Measurements from ENCODE around the gene MMP2.

Gene MMP2

GRCh38 chr16:55521792-55522191, 42.8 kb downstream of the MMP2 start:
- TF ChIP-seq, protein P1, sequence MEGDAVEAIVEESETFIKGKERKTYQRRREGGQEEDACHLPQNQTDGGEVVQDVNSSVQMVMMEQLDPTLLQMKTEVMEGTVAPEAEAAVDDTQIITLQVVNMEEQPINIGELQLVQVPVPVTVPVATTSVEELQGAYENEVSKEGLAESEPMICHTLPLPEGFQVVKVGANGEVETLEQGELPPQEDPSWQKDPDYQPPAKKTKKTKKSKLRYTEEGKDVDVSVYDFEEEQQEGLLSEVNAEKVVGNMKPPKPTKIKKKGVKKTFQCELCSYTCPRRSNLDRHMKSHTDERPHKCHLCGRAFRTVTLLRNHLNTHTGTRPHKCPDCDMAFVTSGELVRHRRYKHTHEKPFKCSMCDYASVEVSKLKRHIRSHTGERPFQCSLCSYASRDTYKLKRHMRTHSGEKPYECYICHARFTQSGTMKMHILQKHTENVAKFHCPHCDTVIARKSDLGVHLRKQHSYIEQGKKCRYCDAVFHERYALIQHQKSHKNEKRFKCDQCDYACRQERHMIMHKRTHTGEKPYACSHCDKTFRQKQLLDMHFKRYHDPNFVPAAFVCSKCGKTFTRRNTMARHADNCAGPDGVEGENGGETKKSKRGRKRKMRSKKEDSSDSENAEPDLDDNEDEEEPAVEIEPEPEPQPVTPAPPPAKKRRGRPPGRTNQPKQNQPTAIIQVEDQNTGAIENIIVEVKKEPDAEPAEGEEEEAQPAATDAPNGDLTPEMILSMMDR (IDR thresholded peaks at IDR 0.05; ENCODE audit: extremely low read depth, insufficient read depth, missing control alignments), result no peak
- no peak for DNase-seq (ENCODE audit: low spot score)
- in situ Hi-C loops (cut with MboI; ENCODE audit: low pct_unique_long_range_greater_than_20kb, low sequenced_read_pairs, unreplicated experiment), result no loop called here

- DNase-seq (ENCODE audit: low spot score), result no peak
- in situ Hi-C loops (cut with MboI; ENCODE audit: low pct_unique_long_range_greater_than_20kb, low sequenced_read_pairs, unreplicated experiment), result no loop called here
- TF ChIP-seq, protein P1 (IDR thresholded peaks at IDR 0.05; ENCODE audit: extremely low read depth, insufficient read depth, missing control alignments), result no peak
Observed at GRCh38 chr16:55526441-55526840, 47.4 kb downstream of the MMP2 start.

- TF ChIP-seq, protein P1 (IDR thresholded peaks at IDR 0.05; ENCODE audit: extremely low read depth, insufficient read depth, missing control alignments), result no peak
- no peak for DNase-seq (ENCODE audit: low spot score)
- in situ Hi-C loops (cut with MboI; ENCODE audit: low pct_unique_long_range_greater_than_20kb, low sequenced_read_pairs, unreplicated experiment), result no loop called here
Observed at GRCh38 chr16:55527885-55528284, 48.9 kb downstream of the MMP2 start.

DNA sequence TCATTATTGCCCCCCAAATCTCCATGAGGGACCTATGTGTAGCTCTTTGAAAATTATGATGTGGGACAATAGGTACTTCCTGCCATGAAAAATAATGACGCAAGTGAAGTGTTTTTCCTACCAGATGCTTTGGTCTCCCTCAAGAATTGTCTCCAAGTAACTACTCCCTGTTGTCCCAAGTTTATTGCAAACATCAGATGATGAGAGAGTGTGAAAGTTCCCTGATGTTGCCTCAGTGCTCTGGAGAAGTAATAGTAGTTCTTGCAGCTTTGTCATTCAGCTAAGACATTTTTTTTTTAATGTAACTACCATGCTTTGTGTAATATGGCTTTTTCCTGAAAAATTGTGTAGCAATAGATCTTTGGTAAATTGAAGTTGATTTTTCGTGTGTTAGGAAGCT, 50.0 kb downstream of the MMP2 start:
- TF ChIP-seq, protein P1 (IDR thresholded peaks at IDR 0.05; ENCODE audit: extremely low read depth, insufficient read depth, missing control alignments), result no peak
- in situ Hi-C loops (cut with MboI; ENCODE audit: low pct_unique_long_range_greater_than_20kb, low sequenced_read_pairs, unreplicated experiment), result no loop called here
- no peak for DNase-seq (ENCODE audit: low spot score)

DNA sequence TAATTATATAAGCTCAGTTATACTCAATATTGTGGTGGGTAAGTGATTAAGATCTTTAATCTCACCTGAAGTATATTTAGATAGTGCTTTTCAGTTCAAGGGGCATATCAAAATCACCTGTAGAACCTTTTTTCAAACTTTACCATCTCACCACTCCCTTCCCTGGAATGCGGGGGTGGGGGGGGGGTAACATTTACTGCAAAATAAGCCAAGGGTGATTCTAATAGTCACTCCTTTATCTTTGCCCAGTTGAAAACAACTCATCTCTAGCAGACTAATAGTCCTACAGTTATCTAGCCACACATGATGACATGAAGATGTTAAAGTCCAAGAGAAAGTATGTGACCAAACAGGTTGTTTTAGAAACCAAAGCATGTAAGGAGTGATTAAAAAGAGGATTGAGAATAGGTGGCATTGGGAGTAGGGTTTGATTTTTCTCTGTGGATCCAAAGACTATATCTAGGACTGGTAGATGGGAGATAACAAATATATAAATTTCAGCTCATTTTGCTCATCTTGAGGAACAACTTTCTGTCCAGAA, 51.4 kb downstream of the MMP2 start:
- in situ Hi-C loops (cut with MboI; ENCODE audit: low pct_unique_long_range_greater_than_20kb, low sequenced_read_pairs, unreplicated experiment), result no loop called here

GRCh38 chr16:55532227-55532626, 53.2 kb downstream of the MMP2 start:
- in situ Hi-C loops (cut with MboI; ENCODE audit: low pct_unique_long_range_greater_than_20kb, low sequenced_read_pairs, unreplicated experiment), result no loop called here
- no peak for DNase-seq (ENCODE audit: low spot score)
- TF ChIP-seq, protein P1 (IDR thresholded peaks at IDR 0.05; ENCODE audit: extremely low read depth, insufficient read depth, missing control alignments), result no peak

More for the DNA sequence above, 51.4 kb downstream of the MMP2 start:
- DNase-seq (ENCODE audit: low spot score), result no peak
- TF ChIP-seq, protein P1 (IDR thresholded peaks at IDR 0.05; ENCODE audit: extremely low read depth, insufficient read depth, missing control alignments), result no peak

- in situ Hi-C loops (cut with MboI; ENCODE audit: low pct_unique_long_range_greater_than_20kb, low sequenced_read_pairs, unreplicated experiment), result no loop called here
- TF ChIP-seq, protein P1 (IDR thresholded peaks at IDR 0.05; ENCODE audit: extremely low read depth, insufficient read depth, missing control alignments), result no peak
- no peak for DNase-seq (ENCODE audit: low spot score)
Observed at GRCh38 chr16:55534756-55535155, 55.8 kb downstream of the MMP2 start.
